Measurements from ENCODE around the gene BUD23. TPM values are rescaled to one million over a fixed set of nuclear protein-coding genes. Genes with fewer than 3 reads are reported as not detected.

The BUD23 gene
- total and polyA plus RNA-seq, 2 donors (not counting 1 experiment from before 2014, with no cell fraction given), result 62.4 to 63.9 TPM

Small RNA genes within 50 kb of the gene (small RNA-seq; reads per million reads assigned to genes)
- not detected for gene MIR4284 (ENCODE audit: insufficient read length, low read depth, low replicate concordance)
- gene RN7SL265P (ENCODE audit: insufficient read length, low read depth, low replicate concordance), result not detected

Other genes starting within 250 kb of the BUD23 start
- gene FZD9, start 249.8 kb upstream of the BUD23 start, total RNA-seq, result 0.51 and 0.54 TPM in 2 replicates
- 0.04 and 0.06 TPM in 2 replicates for gene FZD9, start 249.8 kb upstream of the BUD23 start, polyA plus RNA-seq
- 67.0 and 68.1 TPM in 2 replicates for gene BAZ1B, start 161.3 kb upstream of the BUD23 start, total RNA-seq
- gene BAZ1B, start 161.3 kb upstream of the BUD23 start, polyA plus RNA-seq, result 17.2 and 25.4 TPM in 2 replicates
- gene BCL7B, start 125.9 kb upstream of the BUD23 start, total RNA-seq, result 61.9 and 64.5 TPM in 2 replicates
- gene BCL7B, start 125.9 kb upstream of the BUD23 start, polyA plus RNA-seq, result 69.8 and 121 TPM in 2 replicates
- gene TBL2, start 105.0 kb upstream of the BUD23 start, total RNA-seq, result 34.6 and 34.7 TPM in 2 replicates
- 10.9 and 15.1 TPM in 2 replicates for gene TBL2, start 105.0 kb upstream of the BUD23 start, polyA plus RNA-seq
- not detected in 2 replicates for gene MLXIPL, start 59.1 kb upstream of the BUD23 start, total RNA-seq
- not detected in 2 replicates for gene MLXIPL, start 59.1 kb upstream of the BUD23 start, polyA plus RNA-seq
- gene VPS37D, start 15.8 kb upstream of the BUD23 start, total RNA-seq, result 0.71 and 0.78 TPM in 2 replicates
- 0.10 and 0.43 TPM in 2 replicates for gene VPS37D, start 15.8 kb upstream of the BUD23 start, polyA plus RNA-seq
- 15.5 and 17.5 TPM in 2 replicates for gene DNAJC30, start 144 bp upstream of the BUD23 start, total RNA-seq
- 5.7 and 6.6 TPM in 2 replicates for gene DNAJC30, start 144 bp upstream of the BUD23 start, polyA plus RNA-seq
- 3.0 and 3.1 TPM in 2 replicates for gene STX1A, start 36.1 kb downstream of the BUD23 start, total RNA-seq
- 8.7 and 9.6 TPM in 2 replicates for gene STX1A, start 36.1 kb downstream of the BUD23 start, polyA plus RNA-seq
- gene ABHD11, start 55.2 kb downstream of the BUD23 start, total RNA-seq, result 23.2 and 27.7 TPM in 2 replicates
- gene ABHD11, start 55.2 kb downstream of the BUD23 start, polyA plus RNA-seq, result 19.8 and 26.2 TPM in 2 replicates
- gene CLDN3, start 86.7 kb downstream of the BUD23 start, total RNA-seq, result not detected in 2 replicates
- not detected in 2 replicates for gene CLDN3, start 86.7 kb downstream of the BUD23 start, polyA plus RNA-seq
- not detected in 2 replicates for gene CLDN4, start 147.4 kb downstream of the BUD23 start, total RNA-seq
- gene CLDN4, start 147.4 kb downstream of the BUD23 start, polyA plus RNA-seq, result 0.09 TPM in 2 replicates
- gene METTL27, start 158.9 kb downstream of the BUD23 start, total RNA-seq, result 1.5 and 1.9 TPM in 2 replicates
- gene METTL27, start 158.9 kb downstream of the BUD23 start, polyA plus RNA-seq, result 0.37 and 0.99 TPM in 2 replicates
- gene TMEM270, start 177.6 kb downstream of the BUD23 start, total RNA-seq, result not detected in 2 replicates
- gene TMEM270, start 177.6 kb downstream of the BUD23 start, polyA plus RNA-seq, result not detected in 2 replicates